Mesodermal cell (in vitro differentiated cells): ENCODE results near the gene KRAS. TPM values are rescaled to one million over a fixed set of nuclear protein-coding genes. Genes with fewer than 3 reads are reported as not detected.
"Not testable (repeated sequence)": the region's sequence is repeated elsewhere in the genome, so short reads cannot be mapped to it uniquely, and the experiment has no call there.

Experiments used
- H3K27ac ChIP-seq: 2 replicates; pipeline ENCODE4 v1.7.0; 2013; ENCODE audit warnings: mild to moderate bottlenecking, low read depth, low read length, moderate library complexity; ENCODE audit not compliant: severe bottlenecking
- H3K36me3 ChIP-seq: 2 replicates; pipeline ENCODE4 v1.7.1; 2013; ENCODE audit warnings: mild to moderate bottlenecking, low read length, moderate library complexity; ENCODE audit not compliant: control insufficient read depth, insufficient read depth
- H3K4me1 ChIP-seq: one replicate; pipeline ENCODE4 v1.7.1; 2013; ENCODE audit warnings: mild to moderate bottlenecking, low read length; ENCODE audit not compliant: insufficient read depth, control insufficient read depth, poor library complexity, severe bottlenecking
- H3K4me3 ChIP-seq: 2 replicates; pipeline ENCODE4 v1.7.0; 2013; ENCODE audit warnings: low read length, control low read depth, mild to moderate bottlenecking; ENCODE audit not compliant: insufficient read depth, poor library complexity, severe bottlenecking; ENCODE audit errors: extremely low read depth
- H3K9me3 ChIP-seq: 2 replicates; pipeline ENCODE4 v1.7.1; 2013; ENCODE audit warnings: mild to moderate bottlenecking, low read length, moderate library complexity; ENCODE audit not compliant: control insufficient read depth
- WGBS, 2 experiments: methylation state at CpG; one replicate each; pipeline ENCODE4 v1.1.5; 2013; ENCODE audit warnings: missing lambda C conversion rate in 2 of 2; ENCODE audit not compliant: insufficient coverage in 2 of 2; 5-methylcytosine and 5-hydroxymethylcytosine counted together
- polyA plus RNA-seq, 2 experiments: library from polyadenylated mRNA; stranded (reverse); fragments of 50-300 nt; gene quantifications; one replicate each; pipeline ENCODE4 v1.2.3, GENCODE V29; 2013

Gene KRAS
- 28.7 TPM for polyA plus RNA-seq (2013, experiment 1 of 2)
- polyA plus RNA-seq (2013, experiment 2 of 2): 31.9 TPM

- 0% methylated on average over 58 to 71 of the region's 105 CpGs for WGBS, 2 experiments
- Histone ChIP-seq H3K36me3 (peaks cover 18% of the 10 kb centered on the region), H3K27ac (peak within 1 kb of the TSS; percentile 92)
These were observed at the start of gene KRAS for GRCh38 chr12:25250744-25251730. KRAS (minus strand) TSS chr12:25250929.

GRCh38 chr12:25296381-25296780 lies 45.7 kb upstream of the KRAS start:
- Histone ChIP-seq H3K27ac (no peak overlapping the region), H3K4me1 (no peaks in the 10 kb centered on the region), H3K36me3 (no peaks in the 10 kb centered on the region), H3K4me3 (no peak overlapping the region), H3K9me3 (no peaks in the 10 kb centered on the region)

More at GRCh38 chr12:25250744-25251730, at the start of gene KRAS:
- Histone ChIP-seq H3K4me1 (peaks cover 16% of the 10 kb centered on the region), H3K4me3 (peak within 1 kb of the TSS; percentile 67), H3K9me3 (no peaks in the 10 kb centered on the region)

- Histone ChIP-seq H3K4me3 (no peak overlapping the region), H3K9me3 (no peaks in the 10 kb centered on the region), H3K27ac (no peak overlapping the region), H3K36me3 (no peaks in the 10 kb centered on the region), H3K4me1 (no peaks in the 10 kb centered on the region)
- WGBS, 2 experiments: no CpG with 5 or more reads among the region's 2 CpGs
These were observed 44.6 kb upstream of the KRAS start for GRCh38 chr12:25295361-25295760.

- Histone ChIP-seq H3K36me3 (no peaks in the 10 kb centered on the region), H3K9me3 (no peaks in the 10 kb centered on the region), H3K4me1 (no peaks in the 10 kb centered on the region), H3K4me3 (no peak overlapping the region), H3K27ac (no peak overlapping the region)
- 100% methylated on average over 1 of the region's 2 CpGs; no CpG with 5 or more reads in 1 of the 2 experiments for WGBS, 2 experiments
These were observed 42.9 kb upstream of the KRAS start for GRCh38 chr12:25293653-25294052.

GRCh38 chr12:25292810-25293221 lies 42.1 kb upstream of the KRAS start:
- not testable (repeated sequence) for H3K9me3 ChIP-seq, H3K36me3 ChIP-seq, H3K4me3 ChIP-seq, H3K4me1 ChIP-seq, H3K27ac ChIP-seq
- WGBS, 2 experiments: 83 to 100% methylated on average over 1 to 2 of the region's 5 CpGs

GRCh38 chr12:25287610-25288009 lies 36.9 kb upstream of the KRAS start:
- H3K36me3 ChIP-seq: no peaks in the 10 kb centered on the region
- no peak overlapping the region for H3K27ac ChIP-seq
- H3K4me3 ChIP-seq: no peak overlapping the region
- WGBS, 2 experiments: 71 to 92% methylated on average over 1 to 2 of the region's 2 CpGs
- no peaks in the 10 kb centered on the region for H3K4me1 ChIP-seq
- H3K9me3 ChIP-seq: no peaks in the 10 kb centered on the region

- Histone ChIP-seq H3K4me1 (no peaks in the 10 kb centered on the region), H3K27ac (no peak overlapping the region), H3K9me3 (no peaks in the 10 kb centered on the region), H3K4me3 (no peak overlapping the region), H3K36me3 (no peaks in the 10 kb centered on the region)
These were observed 36.1 kb upstream of the KRAS start for GRCh38 chr12:25286837-25287236.

GRCh38 chr12:25284024-25284423 lies 33.3 kb upstream of the KRAS start:
- H3K9me3 ChIP-seq: no peaks in the 10 kb centered on the region
- H3K4me1 ChIP-seq: no peaks in the 10 kb centered on the region
- H3K27ac ChIP-seq: no peak overlapping the region
- no peaks in the 10 kb centered on the region for H3K36me3 ChIP-seq
- H3K4me3 ChIP-seq: no peak overlapping the region
- no CpG with 5 or more reads among the region's 4 CpGs for WGBS, 2 experiments

- Histone ChIP-seq H3K36me3 (no peaks in the 10 kb centered on the region), H3K27ac (no peak overlapping the region), H3K9me3 (no peaks in the 10 kb centered on the region), H3K4me3 (no peak overlapping the region), H3K4me1 (no peaks in the 10 kb centered on the region)
- WGBS, 2 experiments: 100% methylated on average over 1 of the region's 3 CpGs; no CpG with 5 or more reads in 1 of the 2 experiments
These were observed 32.3 kb upstream of the KRAS start for GRCh38 chr12:25283006-25283405.

GRCh38 chr12:25280082-25280481 lies 29.4 kb upstream of the KRAS start:
- H3K9me3 ChIP-seq: no peaks in the 10 kb centered on the region
- no peak overlapping the region for H3K4me3 ChIP-seq
- H3K27ac ChIP-seq: no peak overlapping the region
- H3K4me1 ChIP-seq: no peaks in the 10 kb centered on the region
- no peaks in the 10 kb centered on the region for H3K36me3 ChIP-seq

- 100% methylated on average over 2 to 4 of the region's 6 CpGs for WGBS, 2 experiments
- H3K4me1 ChIP-seq: no peaks in the 10 kb centered on the region
- H3K36me3 ChIP-seq: no peaks in the 10 kb centered on the region
- H3K4me3 ChIP-seq: no peak overlapping the region
- no peak overlapping the region for H3K27ac ChIP-seq
- H3K9me3 ChIP-seq: no peaks in the 10 kb centered on the region
These were observed 27.5 kb upstream of the KRAS start for GRCh38 chr12:25278269-25278668.
